AG09319 (cell line): ENCODE measurements around the gene CORO2A.

Source experiments
- DNase-seq: peaks from one replicate; pipeline ENCODE4 v3.0.0-alpha.2; 2010; ENCODE audit warnings: low read depth; ENCODE audit errors: extremely low read depth
- TF ChIP-seq, protein P1 (sequence below): IDR thresholded peaks from 2 replicates; pipeline ENCODE4 v1.5.1; 2011; ENCODE audit warnings: low read depth, mild to moderate bottlenecking, inconsistent platforms, low read length, moderate library complexity

CORO2A gene

DNA sequence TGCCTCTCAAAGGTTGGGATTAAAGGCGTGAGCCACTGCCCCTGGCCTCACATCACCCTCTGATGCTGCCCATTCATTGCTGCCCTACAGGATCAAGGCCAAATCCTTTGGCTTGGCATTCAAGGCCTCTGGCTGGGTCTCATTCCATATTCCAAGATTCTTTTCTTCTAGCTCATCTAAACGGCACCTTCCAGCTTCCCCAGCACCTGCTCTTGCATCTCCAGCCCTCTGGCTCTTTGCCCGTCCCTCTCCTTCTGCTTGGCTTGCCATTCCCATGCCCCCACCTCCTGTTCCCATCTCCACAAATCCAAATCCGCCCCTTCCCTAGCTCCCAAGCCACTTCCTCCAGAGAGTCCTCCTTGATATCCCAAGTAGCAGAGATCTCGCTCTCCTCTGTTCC, 33.1 kb downstream of the CORO2A start:
- DNase-seq: no peak
- TF ChIP-seq, protein P1, sequence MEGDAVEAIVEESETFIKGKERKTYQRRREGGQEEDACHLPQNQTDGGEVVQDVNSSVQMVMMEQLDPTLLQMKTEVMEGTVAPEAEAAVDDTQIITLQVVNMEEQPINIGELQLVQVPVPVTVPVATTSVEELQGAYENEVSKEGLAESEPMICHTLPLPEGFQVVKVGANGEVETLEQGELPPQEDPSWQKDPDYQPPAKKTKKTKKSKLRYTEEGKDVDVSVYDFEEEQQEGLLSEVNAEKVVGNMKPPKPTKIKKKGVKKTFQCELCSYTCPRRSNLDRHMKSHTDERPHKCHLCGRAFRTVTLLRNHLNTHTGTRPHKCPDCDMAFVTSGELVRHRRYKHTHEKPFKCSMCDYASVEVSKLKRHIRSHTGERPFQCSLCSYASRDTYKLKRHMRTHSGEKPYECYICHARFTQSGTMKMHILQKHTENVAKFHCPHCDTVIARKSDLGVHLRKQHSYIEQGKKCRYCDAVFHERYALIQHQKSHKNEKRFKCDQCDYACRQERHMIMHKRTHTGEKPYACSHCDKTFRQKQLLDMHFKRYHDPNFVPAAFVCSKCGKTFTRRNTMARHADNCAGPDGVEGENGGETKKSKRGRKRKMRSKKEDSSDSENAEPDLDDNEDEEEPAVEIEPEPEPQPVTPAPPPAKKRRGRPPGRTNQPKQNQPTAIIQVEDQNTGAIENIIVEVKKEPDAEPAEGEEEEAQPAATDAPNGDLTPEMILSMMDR: no peak

DNA sequence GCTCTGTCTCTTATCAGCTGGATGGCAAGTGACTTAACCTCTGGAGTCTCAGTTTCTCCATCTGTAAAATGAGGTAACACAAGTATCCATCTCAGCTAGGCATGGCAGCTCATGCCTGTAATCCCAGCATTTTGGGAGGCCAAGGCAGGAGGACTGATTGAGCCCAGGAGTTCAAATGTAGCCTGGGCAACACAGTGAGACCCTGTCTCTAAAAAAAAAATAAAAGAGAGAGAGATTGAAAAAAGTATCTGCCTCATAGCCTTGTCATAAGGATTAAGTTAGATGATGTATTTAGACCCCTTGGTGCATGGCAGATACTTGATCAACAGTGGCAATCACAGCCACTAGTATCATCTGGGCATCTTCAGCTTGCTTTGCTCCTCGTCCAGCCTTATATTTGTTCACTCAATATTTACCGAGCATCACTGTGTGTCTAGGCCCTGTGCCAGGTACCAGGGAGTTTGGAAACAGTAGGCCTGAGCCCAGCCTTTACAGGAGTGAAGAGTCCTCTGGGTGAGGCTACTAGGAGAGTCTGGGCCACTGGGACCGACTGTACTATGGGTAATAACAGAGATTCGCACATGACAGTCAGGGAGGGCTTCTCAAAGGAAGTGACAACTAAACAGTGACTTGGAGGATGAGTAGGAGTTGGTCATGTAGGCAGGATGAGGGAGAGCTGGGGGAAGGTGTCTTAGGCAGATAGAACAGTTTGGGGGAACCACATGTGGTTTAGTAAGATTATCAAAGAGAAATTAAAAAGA, 34.2 kb downstream of the CORO2A start:
- no peak for DNase-seq
- TF ChIP-seq, protein P1: no peak

DNA sequence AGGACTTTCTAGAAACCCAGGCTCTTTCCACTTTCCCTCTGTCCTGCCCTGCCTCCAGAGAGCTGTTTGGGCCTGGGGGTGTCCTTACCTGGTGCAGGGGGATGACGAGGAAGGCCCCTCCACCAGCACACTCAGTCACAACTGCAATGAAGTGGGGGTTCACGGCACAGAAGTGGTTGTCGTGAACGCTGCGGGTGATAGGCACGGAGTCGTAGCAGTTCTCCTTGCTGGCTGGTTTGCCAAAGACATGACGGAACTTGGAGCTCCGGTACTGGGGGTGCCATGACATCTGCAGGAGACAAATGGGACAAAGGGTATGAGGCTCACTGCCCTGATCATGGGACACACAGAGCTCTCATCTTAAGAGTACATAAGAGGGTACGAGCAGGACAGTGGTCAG, 35.1 kb downstream of the CORO2A start:
- DNase-seq: no peak

DNA sequence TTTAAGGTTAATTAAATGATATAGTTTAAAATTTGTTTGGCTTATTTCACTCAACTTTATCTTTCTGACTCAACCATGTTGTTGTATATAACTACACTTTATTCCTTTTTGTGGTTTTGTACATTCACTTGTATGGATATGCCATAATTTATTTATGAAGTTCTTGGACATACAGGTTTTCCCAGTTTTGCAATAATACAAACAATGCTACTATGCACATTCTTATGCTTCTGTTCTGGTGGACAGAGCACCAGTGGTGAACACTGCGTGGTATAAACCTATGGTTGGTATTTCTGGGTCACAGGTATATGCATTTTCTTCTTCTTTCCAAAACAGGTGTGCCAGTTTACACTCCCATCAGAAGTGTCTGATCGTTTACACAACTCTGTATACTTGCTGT, 37.8 kb downstream of the CORO2A start:
- TF ChIP-seq, protein P1: no peak

More for the DNA sequence above, 35.1 kb downstream of the CORO2A start:
- TF ChIP-seq, protein P1: no peak

DNA sequence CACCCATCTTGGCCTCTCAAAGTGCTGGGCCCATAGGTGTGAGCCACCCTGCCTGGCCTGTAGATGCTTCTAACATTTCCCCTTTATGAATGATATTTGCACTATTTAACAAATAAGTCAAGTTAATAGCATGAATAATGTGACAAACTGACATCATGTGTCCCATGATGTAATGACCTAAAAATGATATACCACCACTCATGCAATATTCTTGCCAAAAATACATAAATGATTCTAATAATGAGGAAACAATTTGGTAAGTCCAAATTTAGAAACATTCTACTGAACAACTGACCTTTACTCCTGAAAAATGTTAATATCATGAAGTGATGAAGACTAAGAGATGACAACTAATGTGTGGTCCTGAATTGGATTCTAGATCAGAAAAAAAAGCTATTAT, 39.9 kb downstream of the CORO2A start:
- TF ChIP-seq, protein P1: no peak
- no peak for DNase-seq

More for the DNA sequence above, 37.8 kb downstream of the CORO2A start:
- no peak for DNase-seq

DNA sequence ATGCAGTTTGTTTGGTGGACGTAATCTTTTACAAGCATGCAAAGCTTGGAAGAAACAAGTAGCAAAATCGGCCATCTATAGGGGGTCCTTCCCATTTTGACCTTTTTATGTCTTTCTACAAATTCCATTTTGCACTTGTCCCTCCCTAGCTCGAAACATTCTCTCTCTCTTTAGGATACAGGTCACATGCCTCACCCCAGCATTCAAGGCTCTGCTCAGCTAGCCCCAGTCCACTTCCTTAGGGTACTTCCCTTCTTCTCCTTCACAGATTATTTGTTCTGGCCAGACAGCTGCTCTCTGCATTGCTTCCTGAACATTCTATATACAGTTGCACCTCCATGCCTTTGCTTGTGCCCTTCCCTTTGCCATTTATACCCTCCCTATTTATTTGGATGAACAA, 41.7 kb downstream of the CORO2A start:
- TF ChIP-seq, protein P1: no peak
- no peak for DNase-seq

DNA sequence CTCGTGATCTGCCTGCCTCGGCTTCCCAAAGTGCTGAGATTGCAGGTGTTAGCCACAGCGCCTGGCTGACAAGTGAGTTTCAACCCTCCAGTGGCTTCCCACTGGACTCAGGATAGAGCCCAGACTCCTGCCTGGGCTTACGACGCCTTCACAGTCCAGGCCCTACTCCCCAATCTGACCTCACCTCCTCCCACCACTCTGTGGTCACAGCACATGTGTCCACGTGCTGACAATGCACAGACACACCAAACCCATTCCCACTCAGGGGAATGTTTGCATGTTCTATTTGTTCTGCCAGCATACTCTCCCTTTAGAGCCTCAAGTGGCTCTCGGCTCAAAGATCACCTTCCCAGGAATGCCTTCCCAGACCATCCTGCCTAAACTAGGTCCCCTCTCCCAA, 42.3 kb downstream of the CORO2A start:
- TF ChIP-seq, protein P1: no peak
- no peak for DNase-seq
